ENCODE measurements around the gene HACD1. TPM values are rescaled to one million over a fixed set of nuclear protein-coding genes. Genes with fewer than 3 reads are reported as not detected.

The HACD1 gene
- total and polyA plus RNA-seq, 7 experiments from 2014 or later, result 0.24 to 1.6 (median 1.2) TPM; not detected in 3

DNA sequence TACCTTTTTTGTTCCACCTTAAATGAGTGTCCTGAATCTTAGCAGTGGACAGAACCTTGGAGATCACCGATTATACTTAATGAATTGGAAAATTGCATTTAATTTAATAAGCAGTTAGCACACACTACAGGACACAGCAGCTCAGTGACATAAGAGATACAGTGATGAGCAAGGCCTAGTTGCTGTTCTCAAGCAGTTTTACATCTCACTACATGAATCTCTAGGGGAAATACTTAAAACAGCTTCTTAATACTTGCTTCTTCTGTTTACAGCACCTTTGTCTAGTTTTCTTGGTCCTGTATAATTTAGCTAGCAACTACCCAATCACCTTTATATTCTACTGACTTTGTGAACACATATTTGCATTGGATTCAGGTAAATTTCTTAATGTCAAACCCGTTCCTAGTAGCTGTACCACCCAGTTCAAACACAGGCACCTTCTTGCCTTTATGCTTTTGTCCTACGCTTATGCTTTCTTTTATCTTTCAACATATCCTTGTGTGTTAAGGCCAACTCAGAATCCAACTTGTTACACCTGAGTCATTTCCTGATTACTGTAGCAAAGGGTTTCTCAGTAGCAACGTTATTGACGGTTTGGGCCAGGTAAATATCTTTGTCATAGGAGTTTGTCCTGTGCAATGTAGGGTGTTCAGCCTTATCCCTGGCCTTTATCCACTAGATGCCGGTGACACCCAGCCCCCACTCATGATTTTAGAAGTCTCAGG is 28.6 kb upstream of the HACD1 start:
- DNase-seq (peak in 1 of 9 donors; percentile 21), ATAC-seq (no peak)
- H3K4me1 Mint-ChIP-seq, result peaks cover 35 to 89% (median 75%) of the 10 kb centered on the region in 7 donors
- peak overlapping the region; percentile 30 to 100 (median 100) for H3K27ac Mint-ChIP-seq
- H3K36me3 ChIP-seq (ENCODE audit: control insufficient read depth in 2 of 3, insufficient read depth in 3 of 3, low read length in 3 of 3), result peaks cover 0 to 7% (median 0%) of the 10 kb centered on the region in 3 experiments
- CTCF ChIA-PET, result no interaction called here
- intact Hi-C loops (cut with micrococcal nuclease), result loop anchor here (2.0 to 10.0 kb wide), 9 partner anchors 23 to 1781 kb away; partner anchors contain the start of genes MINDY3 (in 1 of the 2), ST8SIA6 (in 1 of the 2) and TRDMT1 (in 1 of the 2)
- H3K9me3 Mint-ChIP-seq, result peaks cover 0 to 3% (median 0%) of the 10 kb centered on the region in 11 donors
- peak overlapping the region; percentile 0 for H3K27ac ChIP-seq (ENCODE audit: low read depth, low read length)
- H3K4me1 ChIP-seq (ENCODE audit: control insufficient read depth in 2 of 2, insufficient read depth in 2 of 2, low read length in 2 of 2), result peaks cover 17 to 41% of the 10 kb centered on the region in 2 donors
- peaks cover 0 to 26% (median 3%) of the 10 kb centered on the region in 5 donors for H3K36me3 Mint-ChIP-seq
- peak overlapping the region; percentile 38 for H3K4me3 ChIP-seq (ENCODE audit: low read length)
- POLR2A ChIA-PET, result no interaction called here
- no peaks in the 10 kb centered on the region for H3K9me3 ChIP-seq (ENCODE audit: control insufficient read depth in 2 of 3, low read length in 3 of 3)
- no peaks in the 10 kb centered on the region for H3K27me3 ChIP-seq (ENCODE audit: control insufficient read depth in 2 of 2, insufficient read depth in 2 of 2, low read length in 2 of 2)
- peak overlapping the region; percentile 95 to 99 (median 98) for H3K4me3 Mint-ChIP-seq
- H3K27me3 Mint-ChIP-seq, result no peaks in the 10 kb centered on the region

DNA sequence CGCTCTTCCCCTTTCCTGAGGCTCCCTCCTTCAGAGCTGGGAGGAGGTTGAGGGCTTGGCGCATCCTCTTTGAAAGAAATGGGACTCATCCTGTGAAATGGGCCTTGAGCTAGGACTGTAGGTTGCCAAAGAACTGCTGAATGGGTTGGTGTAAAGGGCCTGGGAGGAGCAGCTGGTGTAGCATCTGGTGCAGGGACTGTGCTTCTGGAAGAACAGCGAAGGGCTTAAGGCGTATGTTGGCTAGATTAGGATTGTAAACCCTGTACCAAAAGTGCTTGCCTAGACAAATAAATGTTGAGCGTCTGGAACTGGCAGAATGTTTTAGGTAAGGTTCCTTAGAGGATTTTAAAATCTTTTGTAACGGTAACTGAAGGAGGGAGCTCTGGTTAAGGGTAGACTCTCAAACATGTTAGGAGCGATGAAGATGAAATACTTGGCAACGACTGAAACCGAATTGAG is 27.3 kb upstream of the HACD1 start:
- no peak for DNase-seq
- Mint-ChIP-seq H3K36me3 (peaks cover 0 to 19% (median 3%) of the 10 kb centered on the region in 5 donors), H3K27me3 (peaks cover 0 to 3% (median 0%) of the 10 kb centered on the region in 5 donors), H3K27ac (peak overlapping the region; percentile 100), H3K4me3 (peak overlapping the region; percentile 95 to 99 (median 98)), H3K9me3 (peaks cover 0 to 3% (median 0%) of the 10 kb centered on the region in 11 donors), H3K4me1 (peaks cover 35 to 77% (median 63%) of the 10 kb centered on the region in 7 donors)
- H3K9me3 ChIP-seq (ENCODE audit: control insufficient read depth in 2 of 3, low read length in 3 of 3), result no peaks in the 10 kb centered on the region
- H3K27ac ChIP-seq (ENCODE audit: low read depth, low read length), result peak overlapping the region; percentile 96
- H3K27me3 ChIP-seq (ENCODE audit: control insufficient read depth in 2 of 2, insufficient read depth in 2 of 2, low read length in 2 of 2), result no peaks in the 10 kb centered on the region
- ChIA-PET POLR2A (interaction anchor here (0.8 to 2.2 kb wide), 12 partner anchors 9 to 1208 kb away, joined by 3 to 13 read pairs (median 4); partner anchors contain the start of genes HACD1, PTER, RSU1 and ST8SIA6), CTCF (interaction anchor here (0.7 to 1.5 kb wide), 4 partner anchors 27 to 1006 kb away, joined by 3 to 5 read pairs (median 3); no protein-coding TSS in a partner anchor)
- peak; percentile 8 for ATAC-seq
- peaks cover 17 to 38% of the 10 kb centered on the region in 2 donors for H3K4me1 ChIP-seq (ENCODE audit: control insufficient read depth in 2 of 2, insufficient read depth in 2 of 2, low read length in 2 of 2)
- H3K36me3 ChIP-seq (ENCODE audit: control insufficient read depth in 2 of 3, insufficient read depth in 3 of 3, low read length in 3 of 3), result peaks cover 0 to 7% (median 0%) of the 10 kb centered on the region in 3 experiments
- H3K4me3 ChIP-seq (ENCODE audit: low read length), result peak overlapping the region; percentile 92
- intact Hi-C loops (cut with micrococcal nuclease), result loop anchor here (1.0 to 10.0 kb wide), 18 partner anchors 24 to 1784 kb away; partner anchors contain the start of genes HACD1 (in 2 of the 2), MINDY3 (in 2 of the 2), RSU1 (in 2 of the 2) and ARL5B (in 1 of the 2)

- H3K27me3 ChIP-seq (ENCODE audit: control insufficient read depth in 2 of 2, insufficient read depth in 2 of 2, low read length in 2 of 2), result no peaks in the 10 kb centered on the region
- Mint-ChIP-seq H3K36me3 (peaks cover 0 to 16% (median 3%) of the 10 kb centered on the region in 5 donors), H3K4me1 (peaks cover 33 to 71% (median 57%) of the 10 kb centered on the region in 7 donors), H3K9me3 (peaks cover 0 to 3% (median 0%) of the 10 kb centered on the region in 11 donors), H3K27me3 (peaks cover 0 to 3% (median 0%) of the 10 kb centered on the region in 5 donors), H3K27ac (peak within 1 kb of the TSS; percentile 100), H3K4me3 (peak within 1 kb of the TSS; percentile 95 to 99 (median 98))
- peak within 1 kb of the TSS; percentile 92 for H3K4me3 ChIP-seq (ENCODE audit: low read length)
- ChIA-PET CTCF (interaction anchor here (1.0 to 1.5 kb wide), 4 partner anchors 26 to 94 kb away, joined by 3 to 5 read pairs (median 3); no protein-coding TSS in a partner anchor), POLR2A (interaction anchor here (0.7 to 2.2 kb wide), 16 partner anchors 9 to 1207 kb away, joined by 3 to 13 read pairs (median 4); partner anchors contain the start of genes HACD1, PTER, RSU1 and ST8SIA6)
- no peaks in the 10 kb centered on the region for H3K9me3 ChIP-seq (ENCODE audit: control insufficient read depth in 2 of 3, low read length in 3 of 3)
- DNase-seq (peak; percentile 88 to 99 (median 94)), ATAC-seq (peak; percentile 95)
- intact Hi-C loops (cut with micrococcal nuclease), result loop anchor here (1.0 to 10.0 kb wide), 21 partner anchors 25 to 1784 kb away; partner anchors contain the start of genes ARL5B (in 2 of the 2), HACD1 (in 2 of the 2), MINDY3 (in 2 of the 2) and RSU1 (in 2 of the 2)
- H3K27ac ChIP-seq (ENCODE audit: low read depth, low read length), result peak within 1 kb of the TSS; percentile 96
- H3K4me1 ChIP-seq (ENCODE audit: control insufficient read depth in 2 of 2, insufficient read depth in 2 of 2, low read length in 2 of 2), result peaks cover 17 to 35% of the 10 kb centered on the region in 2 donors
- H3K36me3 ChIP-seq (ENCODE audit: control insufficient read depth in 2 of 3, insufficient read depth in 3 of 3, low read length in 3 of 3), result peaks cover 0 to 7% (median 0%) of the 10 kb centered on the region in 3 experiments
Observed at GRCh38 chr10:17643755-17644484, 26.7 kb upstream of the HACD1 start, which contains the start of gene STAM. STAM (plus strand) TSS chr10:17644151; CDS start chr10:17644340, 189 bp downstream.

DNA sequence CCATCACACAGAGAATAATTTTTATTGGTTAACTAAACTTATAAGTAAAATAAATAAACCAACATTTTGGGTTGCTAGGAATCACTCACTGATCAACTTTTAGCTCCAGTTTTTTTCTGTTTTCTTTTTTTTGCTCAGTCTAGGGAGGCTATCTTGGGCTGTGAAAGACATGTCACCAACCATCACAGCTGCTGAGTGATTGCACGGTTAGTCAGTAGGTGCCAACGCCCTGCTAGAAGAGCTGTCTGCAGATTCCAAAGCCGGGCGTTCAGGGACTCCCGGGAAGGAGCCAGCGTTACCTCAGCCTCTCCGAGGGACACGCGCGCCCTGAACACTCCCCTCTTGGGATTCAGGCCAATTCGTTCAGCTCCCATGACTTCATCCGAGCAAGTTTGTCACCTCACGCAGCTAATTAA is 26.2 kb upstream of the HACD1 start:
- H3K36me3 Mint-ChIP-seq, result peaks cover 0 to 11% (median 3%) of the 10 kb centered on the region in 5 donors
- H3K4me1 Mint-ChIP-seq, result peaks cover 29 to 65% (median 52%) of the 10 kb centered on the region in 7 donors
- intact Hi-C loops (cut with micrococcal nuclease), result loop anchor here (1.0 to 10.0 kb wide), 12 partner anchors 37 to 1779 kb away; partner anchors contain the start of genes ARL5B (in 1 of the 2), MINDY3 (in 1 of the 2), ST8SIA6 (in 1 of the 2) and TRDMT1 (in 1 of the 2)
- H3K4me3 Mint-ChIP-seq, result peak overlapping the region; percentile 95 to 99 (median 98)
- CTCF ChIA-PET, result interaction anchor here (0.6 to 1.5 kb wide), 5 partner anchors 26 to 114 kb away, joined by 3 to 5 read pairs (median 3); no protein-coding TSS in a partner anchor
- POLR2A ChIA-PET, result interaction anchor here (0.7 to 2.2 kb wide), 13 partner anchors 10 to 1207 kb away, joined by 3 to 13 read pairs (median 4); partner anchors contain the start of genes HACD1, PTER, RSU1 and TRDMT1
- Histone ChIP-seq H3K9me3 (ENCODE audit: control insufficient read depth in 2 of 3, low read length in 3 of 3) (no peaks in the 10 kb centered on the region), H3K36me3 (ENCODE audit: control insufficient read depth in 2 of 3, insufficient read depth in 3 of 3, low read length in 3 of 3) (peaks cover 0 to 7% (median 0%) of the 10 kb centered on the region in 3 experiments), H3K4me1 (ENCODE audit: control insufficient read depth in 2 of 2, insufficient read depth in 2 of 2, low read length in 2 of 2) (peaks cover 17 to 29% of the 10 kb centered on the region in 2 donors), H3K27me3 (ENCODE audit: control insufficient read depth in 2 of 2, insufficient read depth in 2 of 2, low read length in 2 of 2) (no peaks in the 10 kb centered on the region), H3K27ac (ENCODE audit: low read depth, low read length) (peak overlapping the region; percentile 96), H3K4me3 (ENCODE audit: low read length) (peak overlapping the region; percentile 92)
- DNase-seq, result no peak
- peaks cover 0 to under 1% (median 0%) of the 10 kb centered on the region in 11 donors for H3K9me3 Mint-ChIP-seq
- peaks cover 0 to 5% (median 0%) of the 10 kb centered on the region in 5 donors for H3K27me3 Mint-ChIP-seq
- H3K27ac Mint-ChIP-seq, result peak overlapping the region; percentile 100
- ATAC-seq, result peak; percentile 16

DNA sequence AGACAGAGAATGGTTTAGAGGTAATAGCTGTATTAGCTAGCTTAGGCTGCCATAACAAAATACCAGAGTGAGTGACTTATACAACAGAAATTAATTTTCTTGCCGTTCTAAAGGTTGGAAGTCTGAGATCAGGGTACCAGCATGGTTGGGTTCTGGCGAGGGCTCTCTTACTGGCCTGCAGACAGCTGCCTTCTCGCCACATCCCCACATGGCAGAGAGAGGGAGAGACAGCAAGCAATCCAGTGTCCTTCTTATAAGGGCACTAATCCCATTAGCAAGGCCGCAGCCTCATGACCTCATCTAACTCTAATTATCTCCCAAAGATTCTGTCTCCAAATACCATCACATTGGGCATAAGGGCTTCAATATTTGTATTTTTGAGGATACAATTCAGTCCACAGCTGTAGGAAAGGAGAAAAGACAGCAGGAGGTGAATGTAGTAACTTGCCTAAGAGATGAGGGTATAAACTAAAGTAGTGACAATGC is 23.2 kb upstream of the HACD1 start:
- Histone ChIP-seq H3K27me3 (ENCODE audit: control insufficient read depth in 2 of 2, insufficient read depth in 2 of 2, low read length in 2 of 2) (no peaks in the 10 kb centered on the region), H3K4me3 (ENCODE audit: low read length) (no peak overlapping the region), H3K27ac (ENCODE audit: low read depth, low read length) (no peak overlapping the region), H3K9me3 (ENCODE audit: control insufficient read depth in 2 of 3, low read length in 3 of 3) (no peaks in the 10 kb centered on the region), H3K4me1 (ENCODE audit: control insufficient read depth in 2 of 2, insufficient read depth in 2 of 2, low read length in 2 of 2) (peaks cover 4 to 14% of the 10 kb centered on the region in 2 donors), H3K36me3 (ENCODE audit: control insufficient read depth in 2 of 3, insufficient read depth in 3 of 3, low read length in 3 of 3) (peaks cover 0 to 7% (median 0%) of the 10 kb centered on the region in 3 experiments)
- Mint-ChIP-seq H3K27ac (no peak overlapping the region), H3K4me3 (no peak overlapping the region), H3K9me3 (no peaks in the 10 kb centered on the region), H3K4me1 (peaks cover 4 to 35% (median 24%) of the 10 kb centered on the region in 7 donors), H3K27me3 (peaks cover 0 to 16% (median 0%) of the 10 kb centered on the region in 5 donors), H3K36me3 (peaks cover 0 to 6% (median 0%) of the 10 kb centered on the region in 5 donors)
- intact Hi-C loops (cut with micrococcal nuclease), result loop anchor here (5.0 to 10.0 kb wide), 9 partner anchors 42 to 1776 kb away; partner anchors contain the start of genes MINDY3 (in 1 of the 2), ST8SIA6 (in 1 of the 2) and TRDMT1 (in 1 of the 2)
- POLR2A ChIA-PET, result interaction anchor here (0.6 kb wide), 2 partner anchors 69 to 433 kb away, joined by 3 read pairs; no protein-coding TSS in a partner anchor
- CTCF ChIA-PET, result no interaction called here
- ATAC-seq (no peak), DNase-seq (no peak)
